Activated CD4-positive, CD25-positive, alpha-beta regulatory T cell treated with anti-CD3 and anti-CD28 coated beads, Interleukin-2, amount 50 U/mL, for 16 hours (primary cell): ENCODE data around the gene TAS2R40.
A peak's percentile ranks its signal among the peaks of the same experiment; 100 is the strongest.
"Not testable (repeated sequence)": the region's sequence is repeated elsewhere in the genome, so short reads cannot be mapped to it uniquely, and the experiment has no call there.

ENCODE experiments used
- DNase-seq: peaks from one replicate; pipeline ENCODE4 v3.0.0-alpha.2; 2020; ENCODE audit warnings: low read depth, low spot score

TAS2R40 gene

DNA sequence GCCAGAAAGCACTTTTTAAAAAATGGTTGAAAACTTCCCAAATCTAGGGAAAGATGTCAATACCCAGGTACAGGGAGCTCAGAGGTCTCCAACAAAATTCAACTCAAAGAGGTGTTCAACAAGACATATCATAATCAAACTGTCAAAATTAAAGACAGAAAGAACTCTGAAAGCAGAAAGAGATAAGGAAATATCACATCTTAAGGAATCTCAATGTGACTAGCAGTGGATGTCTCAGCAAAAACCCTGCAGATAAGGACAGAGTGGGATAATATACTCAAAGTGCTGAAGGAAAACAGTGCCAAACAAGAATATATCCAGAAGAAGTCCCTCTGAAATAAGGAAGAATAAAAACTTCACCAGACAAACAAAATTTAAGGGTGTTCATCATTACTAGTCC is 28.4 kb downstream of the TAS2R40 start:
- DNase-seq: no peak

DNA sequence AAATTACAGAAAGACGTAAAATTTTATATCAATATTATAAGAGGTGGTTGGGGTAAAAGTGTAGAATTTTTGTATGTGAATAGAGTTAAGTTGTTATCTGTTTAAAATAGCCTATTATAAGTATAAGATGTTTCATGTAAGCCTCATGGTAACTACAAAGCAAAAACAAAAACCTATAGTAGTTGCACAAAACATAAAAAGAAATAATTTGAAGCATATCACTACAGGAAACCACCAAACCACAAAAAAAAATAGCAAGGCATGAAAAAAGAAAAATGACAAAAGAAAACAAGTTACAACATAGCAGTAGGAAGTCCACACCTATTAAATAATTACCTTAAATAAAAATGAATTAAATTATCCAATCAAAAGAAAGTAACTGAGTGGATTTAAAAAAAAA is 29.0 kb downstream of the TAS2R40 start:
- no peak for DNase-seq

DNA sequence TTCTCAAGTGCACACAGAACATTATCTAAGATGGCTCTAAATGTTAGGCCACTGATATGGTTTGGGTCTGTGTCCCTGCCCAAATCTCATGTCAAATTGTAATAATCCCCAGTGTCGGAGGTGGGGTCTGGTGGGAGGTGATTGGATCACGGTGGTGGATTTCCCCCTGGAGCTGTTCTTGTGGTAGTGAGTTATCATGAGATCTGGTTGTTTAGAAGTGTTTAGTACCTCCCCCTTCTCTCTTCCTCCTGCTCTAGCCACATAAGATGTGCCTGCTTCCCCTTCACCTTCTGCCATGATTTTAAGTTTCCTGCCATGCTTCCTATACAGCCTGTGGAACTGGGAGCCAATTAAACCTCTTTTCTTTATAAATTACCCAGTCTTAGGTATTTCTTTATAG is 30.2 kb downstream of the TAS2R40 start:
- no peak for DNase-seq

DNA sequence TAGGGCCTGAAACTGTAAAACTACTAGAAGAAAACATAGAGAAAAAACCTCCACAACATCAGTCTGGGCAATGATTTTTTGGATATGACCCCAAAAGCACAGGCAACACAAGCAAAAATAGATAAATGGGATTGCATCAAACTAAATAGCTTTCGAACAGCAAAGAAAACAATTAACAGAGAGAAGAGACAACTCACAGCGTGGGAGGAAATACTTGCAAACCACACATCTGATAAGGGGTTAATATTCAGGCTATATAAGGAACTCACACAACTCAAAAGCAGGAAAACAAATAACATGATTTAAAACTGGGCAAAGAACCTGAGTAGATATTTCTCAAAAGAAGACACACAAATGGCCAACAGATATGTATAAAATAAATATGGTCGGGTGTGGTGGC is 33.7 kb downstream of the TAS2R40 start:
- no peak for DNase-seq

DNA sequence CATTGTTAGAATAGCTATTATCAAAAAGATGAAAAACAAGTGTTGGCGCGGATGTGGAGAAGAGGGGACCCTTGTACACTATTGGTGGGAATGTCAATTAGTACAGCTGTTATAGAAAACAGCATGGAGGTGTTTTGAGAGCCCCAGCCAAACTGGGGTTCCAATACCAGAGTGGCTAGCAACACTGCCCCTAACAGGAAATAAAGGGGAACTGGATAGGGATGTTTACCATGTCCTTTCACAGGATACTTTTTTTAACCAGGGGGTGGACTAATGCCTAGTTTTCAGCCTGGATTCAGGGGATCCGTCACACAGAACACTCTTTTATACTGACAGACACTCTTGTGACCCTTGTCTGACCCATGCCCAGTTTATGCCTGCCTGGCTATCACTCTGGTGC is 34.5 kb downstream of the TAS2R40 start:
- DNase-seq: no peak

DNA sequence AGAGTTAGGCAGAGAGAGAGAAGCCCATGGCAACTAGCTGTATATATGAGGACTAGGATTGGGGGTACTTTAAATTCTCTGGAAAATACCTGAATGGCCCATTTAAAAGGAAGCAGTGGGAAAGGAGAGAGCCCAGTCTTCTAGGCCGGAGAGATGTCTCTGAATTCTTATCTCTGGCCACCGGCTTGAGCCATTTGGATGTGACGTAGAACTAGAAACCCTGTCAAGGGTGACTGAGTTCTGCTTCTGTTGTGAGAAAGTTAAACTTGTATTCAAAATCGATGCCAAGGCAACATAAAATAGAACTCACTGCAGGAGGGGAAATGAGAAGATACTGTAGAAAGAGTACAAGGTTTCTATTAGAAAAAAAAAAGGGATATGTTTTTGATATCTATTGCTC is 35.1 kb downstream of the TAS2R40 start:
- no peak for DNase-seq

DNA sequence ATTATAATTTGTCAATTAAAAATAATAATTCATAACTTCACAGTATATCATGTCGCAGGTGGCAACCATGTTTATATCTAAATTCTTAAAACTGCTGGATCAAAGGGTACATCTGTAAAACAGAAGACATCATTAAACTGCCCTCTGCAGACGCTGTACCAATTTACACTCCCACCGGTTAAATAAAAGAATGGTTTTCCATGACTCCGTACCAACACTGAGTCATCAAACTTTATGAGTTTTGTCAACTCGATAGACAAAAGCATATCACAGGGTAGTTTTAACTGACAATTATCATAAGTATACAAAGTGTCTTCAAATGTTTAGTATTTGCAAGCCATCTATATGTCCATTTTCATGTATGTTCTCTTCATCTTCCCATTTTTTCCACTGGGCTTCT is 35.7 kb downstream of the TAS2R40 start:
- DNase-seq: no peak

DNA sequence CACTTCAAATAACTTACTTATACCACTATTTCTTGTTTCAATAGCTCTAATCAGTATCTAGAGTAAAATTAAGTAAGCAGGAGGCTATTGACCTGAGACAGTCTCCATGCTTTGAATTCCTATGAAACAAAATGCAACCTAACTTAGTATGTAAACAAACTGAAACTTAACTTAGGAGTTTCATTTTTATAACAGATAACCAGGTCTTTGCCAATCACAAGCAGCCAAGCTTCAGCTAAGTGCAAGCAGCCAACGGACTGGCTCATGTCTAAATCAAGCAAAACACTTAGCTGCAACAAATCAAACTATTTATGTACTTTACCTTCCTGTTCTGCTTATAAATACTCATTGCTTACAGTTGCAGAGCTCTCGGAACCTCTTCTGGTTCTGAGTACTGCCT is 37.0 kb downstream of the TAS2R40 start:
- no peak for DNase-seq

DNA sequence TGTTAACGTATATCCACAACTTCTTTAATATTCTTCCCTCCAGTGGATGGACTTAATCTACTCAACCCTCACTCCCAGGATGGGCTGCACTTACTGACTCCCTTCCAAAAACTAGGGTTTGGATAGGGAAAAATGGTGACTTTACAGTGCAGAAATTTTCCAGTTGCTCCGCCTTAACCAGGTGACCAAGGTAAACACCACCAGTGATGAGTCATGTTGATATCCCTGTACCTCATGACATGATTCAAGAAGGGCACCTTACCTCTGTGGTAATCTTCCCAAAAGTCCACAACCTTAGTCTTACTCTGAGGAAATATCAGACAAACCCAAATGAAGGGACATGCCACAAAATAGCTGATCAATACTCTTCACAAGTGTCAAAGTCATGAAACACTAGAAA is 37.9 kb downstream of the TAS2R40 start:
- DNase-seq: no peak

DNA sequence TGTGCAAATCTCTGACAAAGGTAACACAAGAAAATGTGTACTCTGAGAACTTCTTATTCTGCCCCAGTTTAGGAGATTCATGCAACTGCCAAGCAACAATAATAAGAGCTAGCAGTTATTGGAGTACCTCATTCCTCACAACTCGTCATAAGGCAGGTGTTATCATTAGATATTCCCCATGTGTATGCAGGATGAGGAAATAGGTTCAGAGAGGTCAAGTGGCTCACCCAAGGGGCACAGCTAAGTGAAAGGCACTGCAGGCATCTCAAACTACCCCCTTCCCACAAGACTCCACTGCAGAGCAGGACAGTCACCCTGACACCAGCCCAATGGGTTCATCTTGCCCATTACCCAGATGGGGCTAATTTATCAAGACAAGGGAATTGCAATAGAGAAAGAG is 40.1 kb downstream of the TAS2R40 start:
- DNase-seq: no peak

DNA sequence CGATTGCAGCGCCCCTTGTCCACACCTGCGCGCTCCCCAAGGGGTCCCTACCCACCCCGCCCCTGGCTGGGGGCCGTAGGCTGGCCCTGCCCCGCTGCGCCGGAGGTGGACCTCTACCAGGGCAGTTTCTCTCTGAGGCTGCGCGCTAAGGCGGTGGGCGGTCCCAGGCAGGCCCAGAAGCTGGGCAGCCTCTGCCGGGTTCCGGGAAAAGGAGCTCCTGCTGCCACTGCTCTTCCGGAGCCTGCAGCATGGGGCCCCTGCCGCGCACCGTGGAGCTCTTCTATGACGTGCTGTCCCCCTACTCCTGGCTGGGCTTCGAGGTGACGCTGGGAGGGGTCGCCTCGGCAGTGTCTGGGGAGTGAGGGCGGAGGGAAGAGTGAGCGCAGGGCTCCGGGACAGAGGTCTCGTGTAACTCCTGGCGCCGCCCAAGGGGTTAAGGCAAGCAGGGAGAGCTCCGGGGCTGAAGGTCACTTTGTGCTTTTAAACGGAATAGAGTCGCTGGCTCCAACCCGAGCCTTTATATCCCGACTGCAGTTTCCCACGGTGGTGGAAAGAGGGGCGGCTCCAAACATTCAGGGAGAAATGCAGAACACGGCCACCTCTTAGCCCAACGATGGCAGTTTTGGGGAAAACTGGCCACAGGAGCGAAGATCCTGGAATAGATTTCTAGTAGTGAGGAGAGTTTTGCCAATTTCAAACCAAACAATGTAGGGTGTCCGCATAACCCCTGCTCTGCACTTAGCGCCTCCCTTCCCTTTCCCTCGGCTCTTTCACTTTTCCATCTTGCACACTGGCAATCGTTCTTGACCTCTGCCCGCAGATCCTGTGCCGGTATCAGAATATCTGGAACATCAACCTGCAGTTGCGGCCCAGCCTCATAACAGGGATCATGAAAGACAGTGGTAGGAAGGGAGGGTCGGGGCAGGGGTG is 41.7 kb downstream of the TAS2R40 start, which contains the start of gene GSTK1:
Gene GSTK1 (plus strand): TSS at position 176 of the 930 bp plus-strand sequence. CDS start 73 bp downstream, at position 249.
- DNase-seq: peak; percentile 66

DNA sequence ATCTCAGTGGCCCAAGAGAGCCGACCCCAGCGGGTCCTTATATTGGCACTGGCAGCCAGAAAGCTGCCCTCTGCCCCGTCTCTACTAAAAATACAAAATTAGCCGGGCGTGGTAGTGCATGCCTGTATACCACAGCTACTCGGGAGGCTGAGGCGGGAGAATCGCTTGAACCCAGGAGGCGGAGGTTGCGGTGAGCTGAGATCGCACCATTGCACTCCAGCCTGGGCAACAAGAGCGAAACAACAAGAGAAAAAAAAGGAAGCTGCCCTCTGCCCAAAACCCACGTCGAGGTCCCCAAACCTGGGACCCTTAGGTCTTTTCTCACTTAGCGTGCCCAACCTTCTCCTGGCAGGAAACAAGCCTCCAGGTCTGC is 42.3 kb downstream of the TAS2R40 start:
- DNase-seq: not testable (repeated sequence)

DNA sequence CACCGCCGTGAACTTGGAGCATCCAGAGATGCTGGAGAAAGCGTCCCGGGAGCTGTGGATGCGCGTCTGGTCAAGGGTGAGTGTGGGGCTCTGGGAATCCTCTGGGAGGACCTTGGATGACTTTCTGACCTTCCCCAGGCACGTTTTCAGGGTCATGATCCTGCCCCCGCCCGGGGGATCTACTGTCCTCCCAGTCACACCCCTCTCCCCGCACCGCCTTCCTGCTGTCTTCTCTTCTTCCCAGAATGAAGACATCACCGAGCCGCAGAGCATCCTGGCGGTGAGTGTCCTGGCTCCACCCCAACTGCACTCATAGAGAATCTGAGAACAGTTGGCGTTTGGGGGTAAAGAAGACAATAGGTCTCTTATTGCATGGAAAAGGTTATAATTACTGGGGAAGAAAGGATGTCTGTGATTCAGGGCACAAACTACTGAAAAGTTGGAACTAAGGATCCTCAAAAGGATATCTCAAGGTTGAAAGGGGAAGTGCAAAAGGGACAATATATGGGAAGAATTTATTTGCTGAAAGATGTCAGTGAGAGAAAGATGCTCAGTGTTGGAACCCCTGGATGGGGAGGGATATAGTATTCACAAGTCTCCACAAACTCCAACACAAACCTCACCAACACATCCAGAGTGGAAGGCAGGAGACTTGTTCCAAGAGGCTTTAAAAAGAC is 43.3 kb downstream of the TAS2R40 start:
- no peak for DNase-seq

DNA sequence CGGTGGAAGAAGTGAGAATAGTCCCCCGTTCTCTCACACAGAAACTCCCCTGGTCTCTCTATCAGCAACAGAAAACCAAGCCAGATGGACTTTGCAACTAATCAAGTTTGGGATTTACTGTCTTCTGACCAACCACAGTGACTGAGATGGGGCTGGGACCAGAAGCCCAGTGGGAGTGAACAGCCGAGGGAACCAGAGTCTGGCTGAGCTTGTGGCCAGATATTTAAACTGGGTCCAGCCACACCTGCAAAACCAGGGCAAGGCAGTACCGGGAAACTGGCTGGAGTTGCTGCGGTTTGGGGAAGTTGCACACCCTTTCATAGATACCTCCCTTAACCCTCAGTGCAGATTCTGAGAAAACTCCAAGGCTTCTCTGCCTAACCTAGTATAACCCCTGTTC is 47.4 kb downstream of the TAS2R40 start:
- DNase-seq: no peak

DNA sequence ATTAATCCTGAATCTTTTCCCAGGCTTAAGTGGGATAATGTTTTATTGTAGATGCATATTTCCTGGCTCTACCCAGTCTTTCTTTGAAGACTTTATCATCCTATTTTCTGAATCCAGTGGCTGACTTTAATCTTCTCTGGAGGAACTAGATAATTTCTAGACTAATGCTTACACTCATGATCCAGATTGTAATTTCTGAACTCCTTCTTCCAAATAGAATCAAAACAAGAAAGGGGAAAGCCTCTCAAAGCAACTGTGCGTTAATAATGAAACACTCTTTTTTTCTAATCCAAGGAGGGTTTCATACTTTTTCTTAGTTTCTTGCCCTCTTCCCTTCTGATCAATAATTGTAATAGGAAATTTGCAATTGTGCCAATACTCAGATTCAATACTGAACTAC is 49.4 kb downstream of the TAS2R40 start:
- DNase-seq: no peak
